OCI-LY1 (cell line): ENCODE results near the gene ZNF701.

Experiments used
- CTCF ChIP-seq: fragments of 200-600 bp; sonication (generic), shearing (Covaris generic); IDR thresholded peaks from 2 replicates; pipeline ENCODE4 v1.5.1; 2017; ENCODE audit warnings: mild to moderate bottlenecking, antibody characterized with exemption, low read length, moderate library complexity, mixed read lengths
- EZH2 ChIP-seq: fragments of 200-600 bp; sonication (generic), shearing (Covaris generic); IDR thresholded peaks from 2 replicates; pipeline ENCODE4 v1.8.0; 2017; ENCODE audit warnings: borderline replicate concordance, mixed run types, mild to moderate bottlenecking, antibody characterized with exemption, low read length, moderate library complexity, mixed read lengths

GRCh38 chr19:52590728-52591127 is 20.6 kb downstream of the ZNF701 start:
- TF ChIP-seq CTCF (no peak; the same call in 1 of the 2 replicates), EZH2 (no peak)
